ENCODE results near the gene CSH1.
"Not testable (repeated sequence)": the region's sequence is repeated elsewhere in the genome, so short reads cannot be mapped to it uniquely, and the experiment has no call there.

CSH1 gene

DNA sequence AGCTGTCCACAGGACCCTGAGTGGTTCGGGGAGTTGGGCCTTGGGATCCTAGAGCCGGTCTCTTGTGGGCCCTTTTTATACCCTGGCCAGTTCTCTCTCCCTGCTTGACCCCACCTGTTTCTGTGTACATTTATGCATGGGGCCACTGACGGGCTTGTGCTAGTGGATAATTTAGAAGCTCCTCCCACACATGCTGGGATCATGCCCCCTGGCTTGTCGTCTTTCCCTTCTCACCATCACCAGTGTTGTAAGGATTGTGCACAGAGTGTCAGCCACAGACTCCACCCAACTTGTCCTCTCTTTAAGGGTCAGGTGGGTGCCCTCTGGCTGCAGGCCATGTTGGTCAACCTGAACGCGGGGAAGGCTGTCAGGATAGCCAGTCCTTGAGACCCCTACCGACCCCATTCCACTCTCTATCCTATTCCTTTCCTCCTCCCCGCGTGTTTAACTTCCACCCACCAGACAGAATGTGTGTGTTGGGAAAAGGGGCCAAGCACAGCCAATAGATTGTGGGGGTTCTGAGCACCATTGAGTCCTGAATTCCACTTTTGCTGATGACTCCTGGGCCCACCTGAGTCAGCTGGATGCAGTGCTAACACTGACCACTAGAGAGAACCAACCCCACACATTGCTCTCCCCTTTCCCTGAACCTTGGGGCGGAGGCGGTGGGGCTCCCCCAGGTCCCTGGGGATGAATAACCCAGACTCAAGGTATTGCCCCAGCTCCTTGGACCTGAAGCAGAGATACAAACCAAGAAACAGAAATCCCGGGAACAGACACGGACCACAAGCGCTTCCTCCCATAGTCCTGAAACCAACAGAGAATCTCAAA, at the start of gene CSH1:
Gene CSH1, minus strand, starts transcription at position 51 of the 831 bp plus-strand sequence. CDS start 63 bp downstream, outside the sequence.
- not testable (repeated sequence) for DNase-seq

DNA sequence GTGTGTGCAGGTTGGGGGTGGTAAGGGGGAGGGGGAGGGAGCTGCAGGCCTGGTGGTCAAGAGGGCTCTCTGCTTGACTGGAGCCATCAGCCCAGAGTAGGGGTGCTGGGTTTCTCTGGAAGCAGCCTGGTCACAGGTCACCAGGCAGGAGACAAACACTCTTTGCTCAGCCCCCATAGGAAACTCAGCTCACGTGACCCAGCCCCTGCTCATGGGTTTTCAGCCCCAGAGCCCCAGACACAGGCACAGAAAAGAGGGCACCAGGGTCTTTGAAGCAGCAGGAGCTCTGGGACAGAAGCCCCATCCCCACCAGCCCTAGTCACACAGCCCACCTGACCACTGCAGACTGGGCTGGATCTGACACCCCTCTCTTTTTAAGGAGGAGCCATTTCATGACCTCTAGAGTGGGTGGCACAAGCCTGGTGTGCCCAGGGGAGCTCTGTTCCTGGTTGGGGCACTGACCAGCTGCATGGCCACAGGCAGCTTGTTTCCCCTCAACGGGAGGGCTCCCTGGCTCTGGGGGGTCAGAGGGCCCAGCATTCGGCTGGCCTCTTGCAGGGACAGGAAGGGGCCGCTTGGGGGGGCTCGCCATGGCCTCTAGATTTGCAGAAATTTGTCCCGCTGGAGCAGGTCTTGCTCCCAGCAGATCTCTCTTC, 49.5 kb upstream of the CSH1 start:
- DNase-seq = no peak

DNA sequence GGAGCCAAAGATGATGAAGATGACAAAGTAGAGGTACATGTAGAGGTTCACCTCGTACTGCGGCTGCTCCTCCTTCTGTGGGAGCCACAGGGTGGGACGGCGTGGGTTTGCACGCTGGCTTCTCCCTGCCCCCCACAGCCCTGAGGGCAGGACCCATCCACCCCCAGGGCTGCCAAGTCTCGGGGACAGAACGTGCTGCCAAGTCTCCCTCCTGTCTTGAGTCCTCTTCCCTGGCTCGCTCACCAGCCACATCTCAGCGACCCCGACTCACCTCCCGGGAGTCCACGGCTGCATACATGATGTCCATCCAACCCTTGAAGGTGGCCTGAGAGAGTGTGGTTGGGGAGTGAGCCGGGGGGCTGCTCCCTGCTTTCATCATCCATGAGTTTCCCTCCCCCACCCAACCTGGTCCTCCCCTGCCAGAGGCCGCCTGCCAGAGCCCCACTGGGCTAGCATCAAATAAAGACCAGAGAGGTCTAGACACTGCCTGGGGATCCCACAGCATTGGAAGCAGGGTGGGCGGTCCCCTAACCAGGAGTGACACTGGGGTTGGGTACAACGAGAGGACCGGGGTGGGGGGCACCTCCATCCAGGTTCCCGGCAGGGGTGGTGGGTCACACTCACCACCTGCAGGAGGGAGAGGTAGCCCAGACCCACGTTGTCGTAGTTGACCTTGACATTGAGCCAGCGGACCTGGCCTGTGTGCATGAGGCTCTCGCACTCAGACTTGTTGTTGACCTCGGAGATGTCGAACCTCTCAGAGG, 48.5 kb upstream of the CSH1 start:
- DNase-seq = no peak

DNA sequence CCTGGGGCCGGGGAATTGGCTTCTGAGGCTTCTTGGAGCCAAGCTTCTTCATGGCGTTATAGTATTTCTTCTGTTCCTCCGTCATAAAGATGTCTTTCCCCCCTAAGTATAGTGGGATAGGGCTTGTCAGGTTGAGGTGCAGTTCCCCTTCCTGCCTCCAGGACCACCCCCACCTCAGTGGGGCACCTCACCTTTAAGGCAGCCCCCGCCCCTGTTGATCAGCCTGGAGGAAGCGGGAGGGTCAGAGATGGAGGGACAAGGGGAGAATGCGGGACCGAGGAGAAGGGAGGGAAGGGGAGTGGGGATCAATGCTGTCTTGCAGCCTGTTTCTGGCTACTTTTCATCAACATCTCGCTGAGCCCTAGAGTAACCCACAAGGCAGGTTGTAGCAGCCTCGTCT, 47.4 kb upstream of the CSH1 start:
- no peak for DNase-seq

DNA sequence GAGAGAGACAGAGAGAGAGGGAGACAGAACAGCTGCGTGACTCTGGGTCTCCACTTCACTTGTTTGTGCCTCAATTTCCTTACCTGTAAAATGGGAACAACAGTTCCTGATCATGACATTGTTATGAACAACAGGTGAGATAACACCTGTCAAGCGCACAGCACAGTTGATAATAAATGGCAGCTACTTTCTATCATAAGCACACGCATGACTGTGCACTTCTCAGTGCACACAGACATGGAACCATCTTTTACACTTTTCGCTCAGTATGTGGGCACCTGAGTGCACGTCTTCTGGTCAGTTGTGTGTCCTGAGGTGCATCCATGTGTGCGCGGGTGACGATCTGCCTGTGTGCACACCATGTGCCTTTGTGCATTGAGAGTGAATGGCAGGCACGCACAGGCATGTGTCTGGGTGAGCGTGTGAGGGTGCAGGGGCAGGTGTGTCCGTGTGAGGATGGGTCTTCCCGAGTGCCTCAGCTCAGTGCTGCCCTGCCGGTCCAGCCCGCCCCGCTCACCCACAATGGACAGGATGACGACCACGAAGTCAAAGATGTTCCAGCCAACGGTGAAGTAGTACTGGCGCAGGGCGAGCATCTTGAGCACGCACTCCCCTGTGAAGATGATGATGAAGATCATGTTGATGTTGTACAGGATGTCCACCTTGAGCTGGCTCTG, 46.1 kb upstream of the CSH1 start:
- DNase-seq = no peak

DNA sequence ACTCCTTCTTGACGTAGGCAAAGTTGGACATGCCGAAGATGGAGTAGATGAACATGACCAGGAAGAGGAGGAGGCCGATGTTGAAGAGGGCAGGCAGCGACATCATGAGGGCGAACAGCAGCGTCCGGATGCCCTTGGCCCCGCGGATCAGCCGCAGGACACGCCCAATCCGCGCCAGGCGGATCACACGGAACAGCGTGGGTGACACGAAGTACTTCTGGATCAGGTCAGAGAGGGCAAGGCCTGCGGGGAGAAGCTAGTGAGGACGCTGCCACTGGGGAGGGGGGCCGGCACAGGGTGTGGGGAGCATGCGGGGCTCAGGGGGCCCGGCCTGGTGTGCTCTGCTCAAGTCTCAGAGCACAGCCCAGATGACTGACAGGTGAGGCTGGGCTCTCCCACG, 45.4 kb upstream of the CSH1 start:
- DNase-seq = no peak

DNA sequence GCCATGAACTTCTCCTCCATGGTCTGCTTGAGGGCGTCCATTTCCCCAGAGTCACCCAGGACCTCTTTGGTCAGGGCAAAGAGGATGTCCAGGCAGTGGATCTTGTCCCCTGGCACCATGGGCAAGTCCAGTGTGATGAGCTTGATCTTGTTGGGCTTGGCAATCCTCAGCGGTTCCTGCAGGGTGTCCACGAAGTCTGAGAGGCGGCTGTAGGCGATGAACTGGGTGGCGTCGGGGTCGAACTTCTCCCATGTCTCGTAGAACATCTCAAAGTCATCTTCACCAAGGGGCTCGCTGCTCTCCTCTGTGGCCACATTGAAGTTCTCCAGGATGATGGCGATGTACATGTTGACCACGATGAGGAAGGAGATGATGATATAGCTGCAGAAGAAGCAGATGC, 44.8 kb upstream of the CSH1 start:
- DNase-seq = no peak

DNA sequence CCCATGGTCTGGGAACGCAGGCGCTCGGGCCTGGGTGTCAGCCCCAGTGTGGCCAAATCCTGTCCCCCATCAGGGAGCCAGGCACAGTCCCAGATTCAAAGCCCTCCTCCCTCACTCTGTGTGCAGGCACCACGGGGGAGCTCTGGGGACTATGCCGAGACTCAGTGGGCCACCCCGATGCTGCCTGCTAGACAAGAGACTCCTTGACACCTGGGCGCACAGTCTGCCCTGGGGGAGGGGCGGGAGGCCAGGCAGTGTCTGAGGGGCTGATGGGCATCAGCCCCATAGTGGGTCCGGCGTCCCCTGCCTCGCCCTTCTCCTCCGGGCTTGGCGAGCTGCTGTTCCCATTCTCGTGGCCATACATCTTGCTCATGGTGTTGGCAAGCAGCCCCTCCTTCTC, 44.2 kb upstream of the CSH1 start:
- DNase-seq = no peak

DNA sequence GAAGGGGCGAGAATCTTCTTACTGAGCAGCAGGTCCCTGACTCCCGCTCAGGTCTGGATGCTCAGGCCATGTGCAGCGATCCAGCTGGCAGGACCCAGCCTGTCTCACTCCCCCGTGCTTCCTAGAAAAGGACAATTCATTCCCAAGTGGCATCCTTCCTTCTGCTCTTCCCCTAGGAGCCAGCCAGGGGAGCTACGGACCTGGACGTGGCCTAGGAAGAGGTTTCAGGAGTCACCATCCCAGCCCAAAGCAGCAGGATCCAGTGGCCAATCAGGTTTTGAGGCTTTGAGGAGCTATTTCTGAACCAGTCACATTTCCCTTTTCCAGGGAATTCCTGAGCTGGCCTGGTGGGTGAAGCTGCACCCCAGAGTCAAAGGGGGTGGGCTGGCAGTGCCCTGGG, 43.5 kb upstream of the CSH1 start:
- no peak for DNase-seq

DNA sequence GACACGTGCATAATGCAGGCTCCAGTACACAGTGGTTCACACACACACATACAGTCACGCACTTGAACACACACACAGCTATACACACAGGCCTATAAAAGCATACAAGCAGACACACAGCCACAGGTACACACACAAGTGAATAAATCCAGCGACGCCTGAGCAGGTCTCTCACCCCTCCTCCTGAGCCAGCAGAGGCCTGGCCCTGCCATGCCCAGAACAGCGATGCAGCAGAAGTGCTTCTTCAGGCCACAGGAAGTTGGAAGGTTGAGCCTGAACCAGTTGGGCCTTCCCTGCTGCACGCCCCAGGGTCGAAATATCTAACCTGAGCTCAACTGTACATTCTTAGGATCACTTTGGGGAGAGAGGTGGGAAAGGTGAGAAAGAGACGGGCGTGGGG, 43.0 kb upstream of the CSH1 start:
- no peak for DNase-seq

DNA sequence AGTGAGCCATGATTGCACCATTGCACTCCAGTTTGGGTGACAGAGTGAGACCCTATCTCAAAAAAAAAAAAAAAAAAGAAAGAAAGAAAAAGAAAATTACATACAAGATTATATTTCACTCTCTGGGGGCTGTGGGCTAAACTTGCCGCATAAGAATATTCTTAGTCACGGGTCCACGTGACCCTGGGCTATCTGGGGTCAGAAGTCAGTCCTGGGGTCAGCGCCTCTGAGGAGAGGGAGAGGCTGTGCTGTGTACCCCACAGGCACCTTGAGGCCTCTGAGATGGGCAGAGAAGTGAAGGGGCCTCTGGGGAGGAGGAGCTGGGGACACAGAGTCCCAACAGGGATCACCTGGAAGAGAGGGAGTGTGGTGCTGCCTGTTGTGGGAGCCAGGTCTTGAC, 41.5 kb upstream of the CSH1 start:
- no peak for DNase-seq

DNA sequence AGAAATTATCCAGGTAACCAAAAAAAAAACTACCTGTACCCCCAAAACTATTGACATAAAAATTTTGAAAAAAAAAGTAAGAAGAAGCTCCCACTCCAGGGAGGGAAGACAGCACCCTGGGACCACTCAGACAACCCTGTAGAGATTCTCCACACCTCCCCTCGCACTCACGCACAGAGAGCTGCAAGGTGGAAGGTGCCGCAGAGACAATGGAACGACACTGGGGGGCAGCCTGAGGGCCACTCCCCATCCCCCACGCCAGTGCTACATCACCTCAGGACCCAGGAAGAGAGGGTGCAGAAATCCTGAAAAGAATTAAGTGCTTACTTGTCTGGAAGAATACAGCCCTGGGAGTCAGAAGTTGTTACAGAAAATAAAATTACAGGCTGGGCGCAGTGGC, 40.9 kb upstream of the CSH1 start:
- no peak for DNase-seq

DNA sequence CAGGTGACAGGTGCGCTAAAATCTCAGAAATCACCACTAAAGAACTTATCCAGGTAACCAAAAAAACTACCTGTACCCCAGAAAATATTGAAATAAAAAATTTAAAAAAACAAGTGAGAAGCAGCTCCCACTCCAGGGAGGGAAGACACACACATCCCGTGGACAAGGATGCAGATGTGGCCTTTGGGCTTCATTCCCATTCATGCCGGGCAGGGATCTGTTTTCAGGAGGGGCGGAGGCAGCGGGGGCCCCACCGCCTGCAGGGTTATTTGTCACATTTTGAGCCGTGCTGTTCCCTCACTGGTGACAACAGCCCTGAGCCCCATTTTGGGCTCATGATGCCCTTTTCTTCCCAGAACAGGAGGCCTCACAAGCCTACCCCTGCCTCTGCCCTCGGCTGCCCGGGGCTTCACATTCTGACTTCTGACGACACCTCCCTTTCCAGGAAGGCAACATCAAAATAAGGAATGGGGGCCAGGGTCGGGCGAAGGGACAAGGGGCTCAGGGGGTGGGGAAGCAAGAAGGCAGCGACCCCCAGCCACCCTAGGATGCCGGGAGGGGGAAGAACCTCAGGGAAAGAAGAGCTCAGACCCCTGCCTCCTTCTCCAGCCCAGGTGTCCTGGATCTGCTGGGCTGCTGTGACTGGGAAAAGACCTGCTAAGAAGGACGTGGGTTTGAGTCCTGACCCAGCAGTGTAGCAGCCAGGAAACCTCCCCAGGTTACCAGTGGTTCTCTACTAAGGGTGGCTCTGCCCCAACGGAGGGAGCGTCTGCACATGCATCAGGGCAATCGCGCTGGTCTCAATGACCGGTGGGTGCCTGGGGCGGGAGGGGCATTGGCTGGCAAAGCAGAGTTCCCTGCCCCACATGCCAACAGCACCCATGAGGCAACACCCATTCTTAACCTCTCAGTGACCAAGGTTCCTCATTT, 38.1 kb upstream of the CSH1 start:
- DNase-seq = no peak

DNA sequence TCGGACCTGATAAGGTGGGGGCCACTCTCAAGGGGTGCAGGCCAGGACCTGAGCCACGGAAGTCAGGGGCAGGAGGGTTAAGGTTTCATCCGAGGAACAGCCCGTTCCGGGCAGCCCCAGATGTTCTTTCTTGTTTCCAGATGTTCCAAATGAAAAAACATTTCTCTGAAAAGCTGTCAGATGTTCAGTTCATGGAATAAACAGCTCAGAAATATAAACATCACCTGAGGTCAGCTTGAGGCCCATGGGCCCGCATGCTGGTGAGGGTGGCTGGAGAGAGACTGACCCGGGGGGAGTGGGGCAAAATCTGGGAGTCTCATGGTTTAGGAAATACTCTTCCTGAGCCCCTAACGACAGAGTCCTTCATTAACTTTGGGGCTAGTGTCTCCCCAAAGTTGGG, 37.2 kb upstream of the CSH1 start:
- DNase-seq = no peak

DNA sequence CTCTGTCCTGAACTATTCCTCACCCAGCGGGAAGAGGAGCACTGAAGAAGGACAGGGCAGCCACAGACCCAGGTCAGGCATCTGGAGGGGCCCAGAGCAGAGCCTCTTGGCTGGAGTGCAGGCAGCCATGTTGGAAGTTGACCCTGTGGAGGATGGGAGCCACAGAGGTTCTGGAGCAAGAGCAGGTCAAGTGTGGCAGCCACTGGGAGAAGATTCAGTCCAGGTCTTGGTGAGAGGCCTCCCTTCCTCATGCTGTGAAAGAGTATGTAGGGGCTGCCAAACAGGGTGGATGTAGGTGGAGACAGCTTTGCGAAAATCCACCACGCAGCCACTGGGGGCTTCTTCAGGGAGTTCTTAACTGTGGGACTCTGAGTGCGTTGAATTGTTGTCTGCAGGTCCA, 36.3 kb upstream of the CSH1 start:
- DNase-seq = no peak

DNA sequence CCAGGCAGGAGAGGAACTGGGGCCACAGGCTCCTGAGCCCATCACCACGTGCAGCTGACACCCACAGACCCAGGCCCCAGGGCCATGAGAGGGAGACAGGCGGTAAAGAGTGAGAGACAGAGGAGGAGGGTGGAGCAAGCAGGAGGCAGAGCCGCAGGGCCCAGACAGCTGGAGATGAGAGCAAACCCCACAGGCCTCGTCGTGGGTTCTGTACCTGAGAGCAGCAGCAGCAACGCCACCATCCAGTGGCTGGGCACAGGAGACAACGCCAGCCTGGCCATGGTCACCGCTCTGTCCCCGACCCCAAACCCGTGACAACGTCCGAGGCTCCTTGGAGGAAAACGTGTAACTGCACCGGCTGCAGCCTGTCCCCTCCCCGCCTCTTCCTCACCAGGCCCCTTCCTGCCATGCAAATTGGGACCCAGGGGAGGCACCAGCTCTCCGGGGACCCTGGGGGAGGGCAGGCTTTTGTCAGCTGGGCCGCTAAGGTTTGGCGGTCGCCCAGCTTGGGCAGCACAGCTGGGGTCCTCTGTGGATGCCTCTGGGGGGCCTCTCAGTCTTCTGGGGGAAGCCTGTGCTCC, 35.7 kb upstream of the CSH1 start, which contains the start of gene CD79B:
Gene CD79B, minus strand, starts transcription at position 351 of the 581 bp plus-strand sequence. Its CDS starts 70 bp downstream, at position 281.
- DNase-seq = no peak

DNA sequence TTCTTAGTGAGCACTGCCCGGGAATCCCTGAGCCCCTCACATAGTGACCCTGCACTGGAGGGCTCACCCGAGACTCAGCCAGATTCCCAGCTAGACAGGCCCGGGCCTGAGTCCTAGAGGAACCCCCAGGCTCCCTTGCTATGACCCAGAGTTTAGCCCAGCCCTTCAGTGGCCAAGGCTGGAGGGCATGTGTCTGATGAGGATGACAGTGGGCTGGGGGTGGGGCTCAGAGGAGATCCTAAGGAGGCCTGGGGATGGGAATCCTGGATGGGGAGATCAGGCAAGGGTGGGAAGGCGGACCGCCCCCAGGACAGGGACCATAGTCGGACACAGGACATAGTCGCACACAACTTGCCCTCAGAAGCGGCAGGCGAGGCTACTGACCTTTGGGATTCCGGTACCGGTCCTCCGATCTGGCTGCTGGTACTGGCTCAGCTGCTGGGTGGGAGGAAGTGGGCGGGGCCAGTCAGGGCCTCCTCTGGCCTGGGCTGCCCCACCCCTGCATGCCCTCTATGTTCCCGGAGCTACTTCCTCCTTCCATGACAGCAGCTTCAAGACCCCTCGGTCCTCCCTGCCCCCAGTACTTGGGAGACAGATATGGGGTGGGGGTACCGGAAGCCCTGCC, 34.7 kb upstream of the CSH1 start:
- DNase-seq = peak; percentile 35

DNA sequence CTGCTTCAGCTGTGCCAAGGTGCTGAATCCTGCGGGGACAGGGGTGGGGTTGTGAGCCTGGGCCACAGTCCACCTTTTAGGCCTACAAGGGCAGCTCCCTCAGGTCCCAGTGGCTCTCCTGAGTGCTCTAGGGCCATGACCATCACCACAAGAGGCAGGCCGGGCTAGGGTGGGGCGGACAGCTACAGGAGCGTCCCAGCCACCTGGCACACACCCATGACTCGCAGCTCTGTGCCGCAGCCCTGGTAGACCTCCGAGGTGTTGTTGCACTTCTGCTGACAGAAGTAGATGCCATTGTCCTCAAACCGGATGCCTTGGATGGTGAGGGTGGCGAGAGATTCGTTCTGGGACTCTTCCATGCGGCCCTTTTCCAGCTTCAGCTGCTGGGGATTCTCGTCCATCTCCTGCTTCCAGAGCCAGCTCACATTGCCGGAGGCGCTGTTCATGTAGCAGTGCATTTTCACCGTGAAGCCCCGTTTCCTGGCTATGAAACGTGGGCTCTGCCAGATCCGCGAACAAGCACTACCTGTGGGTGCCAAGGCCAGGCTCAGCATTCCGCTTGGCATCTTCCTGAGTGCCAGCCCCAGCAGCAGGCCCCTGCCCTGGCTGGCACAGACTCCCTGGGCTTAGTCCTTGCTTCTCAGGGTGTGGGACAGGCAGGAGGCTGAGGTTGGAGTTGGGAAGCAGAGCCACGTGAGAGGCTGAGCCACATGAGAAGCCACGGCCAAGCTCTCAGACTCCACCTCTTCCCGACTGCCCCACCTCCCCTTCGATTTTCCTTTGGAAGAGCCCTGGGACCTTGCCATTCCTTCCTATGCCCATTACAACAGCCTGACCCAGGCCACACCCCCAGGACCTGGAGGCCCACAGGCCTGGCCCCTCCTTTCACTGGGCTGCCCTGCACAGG, 33.7 kb upstream of the CSH1 start:
- DNase-seq = no peak

DNA sequence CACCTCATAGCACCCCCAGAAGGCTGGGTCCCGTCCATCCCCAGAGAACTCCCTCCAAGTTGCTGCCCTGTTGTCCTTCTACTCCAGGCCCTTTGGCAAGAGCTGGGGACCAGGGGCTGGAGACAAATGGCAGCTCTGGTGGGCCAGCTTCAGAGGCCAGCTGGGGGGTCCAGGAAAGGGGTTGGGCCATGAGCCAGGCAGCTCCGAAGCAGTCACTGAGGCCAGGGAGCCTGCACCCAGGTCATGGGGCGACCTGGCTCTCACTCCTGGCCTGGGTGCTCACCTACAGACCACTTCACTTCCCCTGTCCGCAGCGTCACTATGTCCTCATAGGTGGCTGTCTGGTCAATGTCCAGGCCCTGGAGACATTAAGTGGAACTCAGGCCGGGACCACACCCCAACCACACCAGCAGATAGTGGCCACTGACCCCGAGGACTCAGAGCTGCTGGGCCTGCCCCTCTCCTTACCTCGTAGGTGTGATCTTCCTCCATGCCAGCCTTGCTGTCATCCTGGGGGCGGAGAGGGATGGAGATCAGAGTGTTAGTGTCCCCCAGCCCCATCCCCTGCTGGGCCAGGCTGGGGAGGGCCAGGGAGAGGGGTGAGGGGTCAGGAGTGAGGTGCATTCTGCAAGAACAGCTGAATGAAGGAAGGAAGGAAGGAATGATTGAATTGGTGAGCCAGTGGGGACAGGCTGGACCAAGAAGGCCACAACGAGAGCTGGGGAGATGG, 32.8 kb upstream of the CSH1 start:
- no peak for DNase-seq
